Heart right ventricle (tissue), 16 donors: ENCODE results near the gene ABLIM1. TPM values are rescaled to one million over a fixed set of nuclear protein-coding genes. Genes with fewer than 3 reads are reported as not detected.

Source experiments
- ATAC-seq, 8 donors: fragments of 200-7000 bp; cut with Tn5 transposase; one replicate each; pipeline ENCODE4 v1.9.1; 2020; ENCODE audit warnings: mild to moderate bottlenecking in 8 of 8, moderate library complexity in 8 of 8, moderate number of reproducible peaks in 1 of 8
- DNase-seq, 2 donors: peaks; one replicate each; pipeline ENCODE4 v3.0.0-alpha.2; 2020
- H3K27ac ChIP-seq, 10 donors: fragments of 200-600 bp; sonication (generic) in 2 of 10; one replicate each; pipeline versions ENCODE4 v1.5.0 to v1.8.0; 2020 to 2022; ENCODE audit warnings: mild to moderate bottlenecking in 3 of 10
- H3K27me3 ChIP-seq, 7 donors: fragments of 200-600 bp; one replicate each; pipeline ENCODE4 v1.8.0; 2021 to 2022; ENCODE audit warnings: mild to moderate bottlenecking in 2 of 7
- H3K36me3 ChIP-seq, 9 donors: fragments of 200-600 bp; sonication (generic) in 1 of 9; one replicate each; pipeline versions ENCODE4 v1.5.0 to v1.8.0; 2020 to 2022; ENCODE audit warnings: mild to moderate bottlenecking in 2 of 9
- H3K4me1 ChIP-seq, 9 donors: fragments of 200-600 bp; sonication (generic) in 1 of 9; one replicate each; pipeline versions ENCODE4 v1.5.0 to v1.8.0; 2020 to 2022; ENCODE audit warnings: mild to moderate bottlenecking in 4 of 9
- H3K4me3 ChIP-seq, 10 donors: fragments of 200-600 bp; sonication (generic) in 2 of 10; one replicate each; pipeline versions ENCODE4 v1.5.0 to v1.8.0; 2020 to 2022; ENCODE audit warnings: mild to moderate bottlenecking in 7 of 10, moderate library complexity in 2 of 10
- H3K9me3 ChIP-seq, 11 donors: fragments of 200-600 bp in 10 of 11; sonication (generic) in 2 of 11; one replicate each; pipeline versions ENCODE4 v1.5.0 to v1.8.0; 2013 to 2022; ENCODE audit warnings: mild to moderate bottlenecking in 2 of 11, control low read depth in 1 of 11, moderate library complexity in 1 of 11
- WGBS, 2 donors: extraction: QIAGEN DNeasy Blood & Tissue Kit; methylation state at CpG; one replicate each; pipeline ENCODE4 v1.1.7; 2013; ENCODE audit warnings: inconsistent platforms in 1 of 2; 5-methylcytosine and 5-hydroxymethylcytosine counted together
- intact Hi-C, 10 donors: fragments of 100-400 bp; cut with DNase I; formaldehyde crosslinking; loops; one replicate each; pipeline versions ENCODE4 v1.11.1 to v1.14.2; 2022
- polyA plus RNA-seq, 2 donors: library from polyadenylated mRNA; stranded (reverse); fragments of 200-250 nt; gene quantifications; one replicate each; pipeline ENCODE4 v1.2.3, GENCODE V29; 2013
- total RNA-seq, 10 donors: library from RNA; stranded (reverse); fragmentation: NEBNext Ultra II Directional in 3 of 10; extraction: Animal tissue kit (Norgen Biotek cat#: 25700) in 3 of 10; gene quantifications; one replicate each; pipeline versions ENCODE4 v1.2.1 to v1.2.4, GENCODE V29; 2021 to 2023
- TF ChIP-seq, protein P1 (sequence below), 9 donors: fragments of 200-600 bp; sonication (generic) in 2 of 9; IDR thresholded peaks; one replicate each; pipeline versions ENCODE4 v1.5.0 to v1.8.0; 2021 to 2022; ENCODE audit warnings: antibody characterized with exemption in 9 of 9, mild to moderate bottlenecking in 5 of 9, moderate library complexity in 1 of 9
- donor health status: Arrhythmogenic right ventricular cardiomyopathy.
- donor health status: ischemic (EF 13 %, LVEDD 7.1; RV severe dilation, severe dysfunction).
- donor health status: healthy with polysubstance abuse.
- donor health status: DM: no; HTN: yes; CAD: no.
- donor health status: DM: no; HTN: no; CAD: no.
- donor health status: ischemic (EF 25% LVEDD 6.9; RV normal size, moderate dysfunction).
- donor health status: ischemic (EF 25% LVEDD 5.7; RV mildly dilated, moderate dysfunction).
- donor health status: healthy.
- donor health status: DM: yes; HTN: yes; CAD: no.
- donor health status: Ischemic cardiomyopathy.
- donor health status: ischemic (EF 35%, LVEDD 5.7; RV mildly dilated, moderate dysfunction).
- donor health status: nonischemic (EF 11% LVEDD 7.7; RV severe dilation, severe dysfunction).
- donor health status: DM: yes; HTN: yes; CAD: no.
- donor health status: PGD.
- donor health status: ischemic (EF 29% LVEDD 5.4; RV normal size, mild dysfunction).
- donor health status: nonischemic (EF 23%, LVEDD 6.1; RV moderate dilation, normal function).

ABLIM1 gene
- total and polyA plus RNA-seq, 12 donors: 119 to 816 (median 600) TPM

- Histone ChIP-seq H3K27ac (peak overlapping the region in 9 of 10 donors; percentile 57 to 78 (median 68)), H3K27me3 (no peaks in the 10 kb centered on the region), H3K4me3 (no peak overlapping the region), H3K9me3 (peaks cover 0 to 17% (median 0%) of the 10 kb centered on the region in 11 donors), H3K4me1 (peaks cover 10 to 98% (median 69%) of the 10 kb centered on the region in 9 donors), H3K36me3 (peaks cover 0 to 16% (median 0%) of the 10 kb centered on the region in 9 donors)
- TF ChIP-seq, protein P1, sequence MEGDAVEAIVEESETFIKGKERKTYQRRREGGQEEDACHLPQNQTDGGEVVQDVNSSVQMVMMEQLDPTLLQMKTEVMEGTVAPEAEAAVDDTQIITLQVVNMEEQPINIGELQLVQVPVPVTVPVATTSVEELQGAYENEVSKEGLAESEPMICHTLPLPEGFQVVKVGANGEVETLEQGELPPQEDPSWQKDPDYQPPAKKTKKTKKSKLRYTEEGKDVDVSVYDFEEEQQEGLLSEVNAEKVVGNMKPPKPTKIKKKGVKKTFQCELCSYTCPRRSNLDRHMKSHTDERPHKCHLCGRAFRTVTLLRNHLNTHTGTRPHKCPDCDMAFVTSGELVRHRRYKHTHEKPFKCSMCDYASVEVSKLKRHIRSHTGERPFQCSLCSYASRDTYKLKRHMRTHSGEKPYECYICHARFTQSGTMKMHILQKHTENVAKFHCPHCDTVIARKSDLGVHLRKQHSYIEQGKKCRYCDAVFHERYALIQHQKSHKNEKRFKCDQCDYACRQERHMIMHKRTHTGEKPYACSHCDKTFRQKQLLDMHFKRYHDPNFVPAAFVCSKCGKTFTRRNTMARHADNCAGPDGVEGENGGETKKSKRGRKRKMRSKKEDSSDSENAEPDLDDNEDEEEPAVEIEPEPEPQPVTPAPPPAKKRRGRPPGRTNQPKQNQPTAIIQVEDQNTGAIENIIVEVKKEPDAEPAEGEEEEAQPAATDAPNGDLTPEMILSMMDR (IDR thresholded peaks at IDR 0.05): no peak
- ATAC-seq (peak in 5 of 8 donors; percentile 14 to 62 (median 46)), DNase-seq (no peak)
- whole genome bisulfite sequencing, 2 donors: 52 to 75% methylated on average over 9 of the region's 9 CpGs
- intact Hi-C loops: loop anchor here in 6 of 10 donors (5.0 to 10.0 kb wide), 6 partner anchors 48 to 148 kb away; no protein-coding TSS in a partner anchor
Observed at GRCh38 chr10:114556236-114557122, 101.6 kb downstream of the ABLIM1 start.

DNA sequence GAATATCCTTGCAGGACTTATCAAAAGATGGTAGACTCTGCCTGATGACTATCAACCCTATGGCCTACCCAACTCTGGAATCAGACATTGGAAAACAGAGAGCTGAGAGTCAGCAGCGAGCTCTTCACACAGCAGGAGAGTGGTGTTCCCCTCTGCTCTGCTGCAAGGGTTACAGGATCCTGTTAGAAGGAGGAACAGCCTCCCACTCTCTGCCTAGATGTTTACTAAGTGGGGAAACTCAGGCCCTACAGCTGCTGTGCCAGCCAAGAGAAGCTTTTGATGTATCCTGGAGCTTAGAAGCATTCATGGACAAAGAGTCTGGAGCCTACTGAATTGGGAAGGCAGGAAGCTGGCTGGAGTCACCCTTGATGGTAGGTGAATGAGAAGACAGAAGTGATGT lies 104.6 kb downstream of the ABLIM1 start:
- H3K27me3 ChIP-seq: no peaks in the 10 kb centered on the region
- peak overlapping the region in 9 of 10 donors; percentile 11 to 78 (median 74) for H3K27ac ChIP-seq
- peaks cover 13 to 99% (median 59%) of the 10 kb centered on the region in 9 donors for H3K4me1 ChIP-seq
- peaks cover 0 to 15% (median 0%) of the 10 kb centered on the region in 11 donors for H3K9me3 ChIP-seq
- no peak overlapping the region for H3K4me3 ChIP-seq
- no peak for DNase-seq
- WGBS, 2 donors: 88 to 100% methylated on average over 1 of the region's 1 CpG
- TF ChIP-seq, protein P1 (IDR thresholded peaks at IDR 0.05): no peak
- H3K36me3 ChIP-seq: peaks cover 0 to 16% (median 0%) of the 10 kb centered on the region in 9 donors
- ATAC-seq: no peak
- intact Hi-C loops: loop anchor here in 9 of 10 donors (5.0 to 10.0 kb wide), 17 partner anchors 51 to 251 kb away; no protein-coding TSS in a partner anchor

GRCh38 chr10:114552050-114552449 lies 106.0 kb downstream of the ABLIM1 start:
- no peak for DNase-seq
- Histone ChIP-seq H3K4me3 (peak overlapping the region in 3 of 10 donors; percentile 12 to 36 (median 35)), H3K36me3 (peaks cover 0 to 20% (median 0%) of the 10 kb centered on the region in 9 donors), H3K27ac (peak overlapping the region; percentile 58 to 78 (median 74)), H3K4me1 (peaks cover 11 to 99% (median 66%) of the 10 kb centered on the region in 9 donors), H3K27me3 (no peaks in the 10 kb centered on the region), H3K9me3 (peaks cover 0 to 2% (median 0%) of the 10 kb centered on the region in 11 donors)
- TF ChIP-seq, protein P1 (IDR thresholded peaks at IDR 0.05): no peak
- ATAC-seq: peak in 5 of 8 donors; percentile 5 to 64 (median 45)
- 26 to 37% methylated on average over 5 of the region's 5 CpGs for WGBS, 2 donors
- intact Hi-C loops: loop anchor here in 9 of 10 donors (5.0 to 10.0 kb wide), 17 partner anchors 53 to 250 kb away; no protein-coding TSS in a partner anchor

- TF ChIP-seq, protein P1 (IDR thresholded peaks at IDR 0.05): no peak
- H3K4me3 ChIP-seq: peak overlapping the region in 5 of 10 donors; percentile 12 to 36 (median 24)
- peak in 1 of 8 donors; percentile 10 for ATAC-seq
- peaks cover 10 to 99% (median 65%) of the 10 kb centered on the region in 9 donors for H3K4me1 ChIP-seq
- peaks cover 0 to 20% (median 3%) of the 10 kb centered on the region in 9 donors for H3K36me3 ChIP-seq
- peak overlapping the region; percentile 58 to 78 (median 74) for H3K27ac ChIP-seq
- H3K9me3 ChIP-seq: no peaks in the 10 kb centered on the region
- no peak for DNase-seq
- no peaks in the 10 kb centered on the region for H3K27me3 ChIP-seq
- intact Hi-C loops: loop anchor here in 9 of 10 donors (2.0 to 10.0 kb wide), 18 partner anchors 53 to 249 kb away; no protein-coding TSS in a partner anchor
- WGBS, 2 donors: 29 to 30% methylated on average over 3 of the region's 3 CpGs
Observed at GRCh38 chr10:114551636-114551972, 106.5 kb downstream of the ABLIM1 start.
